Ovary (tissue), 9 donors: Measurements from ENCODE around the gene INCENP. TPM values are rescaled to one million over a fixed set of nuclear protein-coding genes. Genes with fewer than 3 reads are reported as not detected.

Experiments used
- DNase-seq, 5 donors: peaks; one replicate each; pipeline ENCODE4 v3.0.0-alpha.2; 2019 to 2020
- H3K27ac ChIP-seq, 2 donors: fragments of 200-600 bp; one replicate each; pipeline versions ENCODE4 v1.5.1 to v1.8.0; 2019 to 2022
- H3K27me3 ChIP-seq: fragments of 200-600 bp; one replicate; pipeline ENCODE4 v1.8.0; 2022
- H3K36me3 ChIP-seq: fragments of 200-600 bp; sonication (generic); one replicate; pipeline ENCODE4 v1.5.1; 2019
- H3K4me1 ChIP-seq: one replicate; pipeline ENCODE4 v1.8.1; 2013; ENCODE audit warnings: mild to moderate bottlenecking, moderate library complexity; ENCODE audit not compliant: insufficient read depth
- H3K4me3 ChIP-seq: fragments of 200-600 bp; sonication (generic); one replicate; pipeline ENCODE4 v1.5.1; 2017
- H3K9me3 ChIP-seq, 2 donors: fragments of 200-600 bp in 1 of 2; sonication (generic) in 1 of 2; one replicate each; pipeline versions ENCODE4 v1.5.1 to v1.8.1; 2013 to 2019; ENCODE audit warnings: mild to moderate bottlenecking in 1 of 2, moderate library complexity in 1 of 2
- CTCF ChIP-seq, 3 donors: fragments of 450-650 bp in 2 of 3; fragments of 200-600 bp in 1 of 3; IDR thresholded peaks; one replicate each; pipeline versions ENCODE4 v1.5.1 to v1.8.0; 2016 to 2022; ENCODE audit warnings: antibody characterized with exemption in 3 of 3, mild to moderate bottlenecking in 1 of 3
- EP300 ChIP-seq: sonication (generic); formaldehyde crosslinking; IDR thresholded peaks from one replicate; pipeline ENCODE4 v1.6.1; 2017; ENCODE audit warnings: antibody characterized with exemption
- POLR2A ChIP-seq: fragments of 450-650 bp; IDR thresholded peaks from one replicate; pipeline ENCODE4 v1.6.1; 2017; ENCODE audit warnings: antibody characterized with exemption, mild to moderate bottlenecking, moderate library complexity
- WGBS, 3 donors: extraction: QIAGEN DNeasy Blood & Tissue Kit in 1 of 3; methylation state at CpG; one replicate each; pipeline versions ENCODE4 v1.1.5 to v1.1.7; 2013 to 2017; 5-methylcytosine and 5-hydroxymethylcytosine counted together
- intact Hi-C, 4 donors: fragments of 100-400 bp; cut with DNase I; formaldehyde crosslinking; loops; one replicate each; pipeline versions ENCODE4 v1.11.0 to v1.15.1; 2022 to 2023
- polyA plus RNA-seq, 2 donors: library from polyadenylated mRNA; stranded (reverse); fragments of 200-250 nt in 1 of 2; fragments of 350-450 nt in 1 of 2; fragmentation: Illumina TruSeq in 1 of 2; extraction: RNeasy Lipid Tissue Mini Kit (QIAGEN cat#74804) in 1 of 2; gene quantifications; one replicate each; pipeline ENCODE4 v1.2.3, GENCODE V29; 2013 to 2014
- total RNA-seq, 7 donors: library from RNA; depleted of rRNA in 2 of 7; stranded (reverse); fragments of >200 nt in 2 of 7; fragmentation: NEBNext Ultra II Directional in 3 of 7; extraction: Animal tissue kit (Norgen Biotek cat#: 25700) in 3 of 7; gene quantifications; one replicate each; pipeline versions ENCODE4 v1.1.0 to v1.2.4, GENCODE V29; 2016 to 2023
- donor health status: DM: no; HTN: no; CAD: no; lungs with moderate emphysema.
- donor health status: DM: no; HTN: no; CAD: no.
- donor health status: Bipolar disorder and iron deficiency.
- donor health status: DM: yes; HTN: yes; CAD: no.
- donor health status: DM: no; HTN: no; CAD: no.
- donor health status: DM: yes; HTN: yes; CAD: no.

INCENP gene
- total and polyA plus RNA-seq, 9 donors: 6.6 to 20.0 (median 14.6) TPM

- TF ChIP-seq CTCF (IDR thresholded peaks at IDR 0.05) (no peak), POLR2A (no peak), EP300 (no peak)
- H3K36me3 ChIP-seq: no peaks in the 10 kb centered on the region
- H3K9me3 ChIP-seq: no peaks in the 10 kb centered on the region
- H3K27me3 ChIP-seq: no peaks in the 10 kb centered on the region
- no peaks in the 10 kb centered on the region for H3K4me1 ChIP-seq
- no peak overlapping the region for H3K27ac ChIP-seq
- no peak for DNase-seq
- intact Hi-C loops: no loop called here
- WGBS, 3 donors: 86 to 95% (median 90%) methylated on average over 10 of the region's 10 CpGs
- no peak overlapping the region for H3K4me3 ChIP-seq
Observed at GRCh38 chr11:62148271-62148980, 24.6 kb downstream of the INCENP start.

DNA sequence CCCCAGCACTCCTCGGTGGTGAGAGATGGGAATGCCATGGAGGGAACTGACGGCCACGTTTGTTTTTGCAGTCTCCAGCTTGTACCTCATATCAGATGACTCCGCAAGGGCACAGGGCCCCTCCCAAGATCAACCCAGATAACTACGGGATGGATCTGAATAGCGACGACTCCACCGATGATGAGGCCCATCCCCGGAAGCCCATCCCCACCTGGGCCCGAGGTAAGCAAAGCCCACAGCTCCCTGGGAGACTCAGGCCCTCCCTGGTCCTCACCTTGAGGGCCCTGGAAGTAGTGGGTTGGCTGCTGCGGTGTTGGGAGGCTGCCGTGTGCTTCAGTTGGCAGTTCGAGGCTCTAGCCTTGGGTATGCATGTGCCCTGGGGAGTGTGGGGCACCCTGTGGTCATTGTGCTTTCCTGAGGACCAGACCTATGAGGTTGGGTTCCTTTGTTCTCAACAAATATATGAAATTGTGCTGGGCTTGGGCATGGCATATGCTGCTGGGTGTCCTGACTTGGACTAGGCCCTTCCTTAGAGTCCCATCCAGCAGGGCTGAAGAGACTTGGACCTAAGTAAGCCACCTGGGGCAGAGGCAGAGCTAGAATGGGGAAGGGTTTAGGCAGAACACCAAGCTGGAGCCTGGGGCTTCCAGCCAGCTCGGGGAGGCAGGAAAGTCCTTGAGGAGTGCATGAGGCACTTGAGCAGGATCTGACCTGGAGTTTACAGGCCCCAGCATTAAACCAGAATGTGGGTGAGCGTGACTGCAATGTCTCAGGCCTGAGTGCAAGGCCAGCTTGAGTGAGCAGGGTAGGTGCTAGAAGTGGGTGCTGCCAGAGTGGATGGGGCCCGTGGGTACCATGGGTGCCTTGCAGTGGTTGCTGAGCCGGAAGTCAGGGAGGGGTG lies 26.4 kb downstream of the INCENP start:
- intact Hi-C loops: no loop called here
- no peak for DNase-seq
- no peaks in the 10 kb centered on the region for H3K4me1 ChIP-seq
- H3K9me3 ChIP-seq: no peaks in the 10 kb centered on the region
- no peaks in the 10 kb centered on the region for H3K27me3 ChIP-seq
- 87 to 90% (median 90%) methylated on average over 16 to 17 of the region's 17 CpGs for WGBS, 3 donors
- TF ChIP-seq EP300 (no peak), POLR2A (no peak), CTCF (IDR thresholded peaks at IDR 0.05) (no peak)
- H3K4me3 ChIP-seq: no peak overlapping the region
- H3K27ac ChIP-seq: no peak overlapping the region
- H3K36me3 ChIP-seq: no peaks in the 10 kb centered on the region

GRCh38 chr11:62150887-62151736 lies 27.3 kb downstream of the INCENP start:
- TF ChIP-seq POLR2A (no peak), CTCF (IDR thresholded peaks at IDR 0.05) (no peak), EP300 (no peak)
- WGBS, 3 donors: 91 to 95% (median 94%) methylated on average over 10 of the region's 10 CpGs
- intact Hi-C loops: no loop called here
- no peaks in the 10 kb centered on the region for H3K27me3 ChIP-seq
- H3K9me3 ChIP-seq: no peaks in the 10 kb centered on the region
- no peak overlapping the region for H3K27ac ChIP-seq
- H3K4me1 ChIP-seq: no peaks in the 10 kb centered on the region
- H3K4me3 ChIP-seq: no peak overlapping the region
- DNase-seq: no peak
- no peaks in the 10 kb centered on the region for H3K36me3 ChIP-seq

GRCh38 chr11:62151737-62152102 lies 27.9 kb downstream of the INCENP start:
- Histone ChIP-seq H3K9me3 (no peaks in the 10 kb centered on the region), H3K27ac (no peak overlapping the region), H3K4me3 (no peak overlapping the region), H3K27me3 (no peaks in the 10 kb centered on the region), H3K36me3 (no peaks in the 10 kb centered on the region), H3K4me1 (no peaks in the 10 kb centered on the region)
- DNase-seq: no peak
- intact Hi-C loops: no loop called here
- 93 to 95% (median 94%) methylated on average over 9 of the region's 9 CpGs for WGBS, 3 donors
- TF ChIP-seq EP300: no peak
- TF ChIP-seq CTCF (IDR thresholded peaks at IDR 0.05): no peak
- no peak for TF ChIP-seq POLR2A
